ENCODE data around the gene TTC7B.

Gene TTC7B

GRCh38 chr14:90781344-90781761, 34.9 kb downstream of the TTC7B start:
- Histone ChIP-seq H3K4me3 (replicated peaks; ENCODE audit: insufficient read depth, low read length) (no peak overlapping the region), H3K27me3 (ENCODE audit: insufficient read depth, poor library complexity, severe bottlenecking) (no peaks in the 10 kb centered on the region), H3K27ac (replicated peaks) (no peak overlapping the region)
- no peak for DNase-seq (ENCODE audit: low read depth in 1 of 2, low spot score in 1 of 2)
- no peak for TF ChIP-seq CTCF (IDR thresholded peaks at IDR 0.05; ENCODE audit: insufficient read depth, low read length)
- TF ChIP-seq GABPA (IDR thresholded peaks at IDR 0.05; ENCODE audit: low read depth), result no peak
- no peak for TF ChIP-seq POLR2AphosphoS5 (IDR thresholded peaks at IDR 0.05; ENCODE audit: low read depth)
- TF ChIP-seq REST (IDR thresholded peaks at IDR 0.05; ENCODE audit: insufficient replicate concordance, low read depth), result no peak
- no peak for TF ChIP-seq SPI1 (IDR thresholded peaks at IDR 0.05; ENCODE audit: borderline replicate concordance, low read depth)

- no peak for DNase-seq (ENCODE audit: low read depth in 1 of 2, low spot score in 1 of 2)
- H3K27me3 ChIP-seq (ENCODE audit: insufficient read depth, poor library complexity, severe bottlenecking), result no peaks in the 10 kb centered on the region
- no peak overlapping the region for H3K4me3 ChIP-seq (replicated peaks; ENCODE audit: insufficient read depth, low read length)
- H3K27ac ChIP-seq (replicated peaks), result no peak overlapping the region
- TF ChIP-seq REST (IDR thresholded peaks at IDR 0.05; ENCODE audit: insufficient replicate concordance, low read depth), result no peak
Measured at GRCh38 chr14:90780519-90780918, 35.7 kb downstream of the TTC7B start.

- Histone ChIP-seq H3K4me3 (replicated peaks; ENCODE audit: insufficient read depth, low read length) (no peak overlapping the region), H3K27ac (replicated peaks) (no peak overlapping the region), H3K27me3 (ENCODE audit: insufficient read depth, poor library complexity, severe bottlenecking) (no peaks in the 10 kb centered on the region)
- no peak for DNase-seq (ENCODE audit: low read depth in 1 of 2, low spot score in 1 of 2)
- TF ChIP-seq POLR2AphosphoS5 (IDR thresholded peaks at IDR 0.05; ENCODE audit: low read depth) (no peak), GABPA (IDR thresholded peaks at IDR 0.05; ENCODE audit: low read depth) (no peak), REST (IDR thresholded peaks at IDR 0.05; ENCODE audit: insufficient replicate concordance, low read depth) (no peak), SPI1 (IDR thresholded peaks at IDR 0.05; ENCODE audit: borderline replicate concordance, low read depth) (no peak), CTCF (IDR thresholded peaks at IDR 0.05; ENCODE audit: insufficient read depth, low read length) (no peak)
Measured at GRCh38 chr14:90778571-90779255, 37.5 kb downstream of the TTC7B start.

All from HL-60 (cell line).